ENCODE results near the gene WNT6.

WNT6 gene

GRCh38 chr2:218893349-218894150 lies 33.9 kb downstream of the WNT6 start:
- peak; percentile 53 for DNase-seq (ENCODE audit: low spot score)

GRCh38 chr2:218894151-218894879 lies 34.7 kb downstream of the WNT6 start:
- DNase-seq (ENCODE audit: low spot score) = peak; percentile 44

- no peak for DNase-seq (ENCODE audit: low spot score)
These were observed 35.2 kb downstream of the WNT6 start for GRCh38 chr2:218894880-218895157.

DNA sequence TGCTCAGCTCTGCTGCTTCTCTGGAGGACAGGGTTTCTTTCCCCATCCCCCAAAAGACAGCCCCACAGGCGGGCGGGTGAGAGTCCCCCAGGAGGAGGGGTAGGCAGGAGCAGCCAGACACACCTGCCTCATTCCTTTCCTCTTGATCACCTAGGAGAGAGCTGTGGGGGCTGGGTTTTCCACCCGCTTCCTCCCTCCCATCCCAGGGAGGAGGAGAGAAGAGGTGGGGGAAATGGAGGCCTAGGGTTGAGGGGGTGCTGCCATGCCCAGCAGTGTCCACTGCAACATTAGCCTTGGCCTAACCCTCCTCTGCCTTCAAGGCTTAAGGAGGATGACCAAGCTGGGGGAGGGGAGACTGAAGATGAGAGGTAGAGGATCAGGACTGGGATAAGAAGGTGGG lies 35.7 kb downstream of the WNT6 start:
- no peak for DNase-seq (ENCODE audit: low spot score)

DNA sequence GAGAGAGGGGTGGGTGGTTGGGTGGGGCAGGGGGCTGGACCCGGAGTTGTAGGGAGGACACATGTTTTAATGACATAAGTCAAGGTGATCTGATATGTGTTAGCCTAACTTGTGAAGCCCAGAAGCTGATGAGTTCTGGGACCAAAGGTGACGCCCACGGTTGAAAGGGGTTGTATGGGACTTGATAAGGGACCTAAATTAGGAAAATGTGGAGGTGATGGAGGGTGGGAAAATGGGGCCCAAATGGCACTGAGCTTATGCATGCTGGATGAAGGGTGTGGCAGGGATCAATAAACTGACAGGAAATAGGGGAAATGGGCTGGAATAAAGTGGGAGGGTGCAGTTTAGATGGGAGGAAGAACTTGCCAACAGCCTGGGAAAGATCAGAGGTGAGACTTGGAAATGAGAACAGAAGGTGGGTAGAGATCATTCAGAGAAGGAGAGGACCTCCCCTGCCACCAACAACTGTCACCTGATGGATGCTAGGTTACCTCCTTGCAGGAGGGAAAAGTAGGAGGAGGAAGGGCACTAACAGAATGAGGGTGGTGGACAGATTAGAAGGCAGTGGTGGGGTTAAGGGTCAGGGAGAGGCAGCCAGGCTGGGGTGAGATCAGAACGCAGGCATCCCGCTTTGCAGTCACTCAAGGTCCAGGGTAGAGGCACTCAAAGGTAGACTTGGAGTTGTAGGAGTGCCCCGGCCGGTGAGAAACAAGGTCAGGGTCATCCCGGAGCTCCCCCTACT lies 36.3 kb downstream of the WNT6 start:
- no peak for DNase-seq (ENCODE audit: low spot score)

GRCh38 chr2:218896501-218897393 lies 37.1 kb downstream of the WNT6 start:
- DNase-seq (ENCODE audit: low spot score) = no peak

- DNase-seq (ENCODE audit: low spot score) = no peak
These were observed 37.9 kb downstream of the WNT6 start for GRCh38 chr2:218897394-218898108.

- peak; percentile 83 for DNase-seq (ENCODE audit: low spot score)
These were observed 38.7 kb downstream of the WNT6 start for GRCh38 chr2:218898109-218898878.

GRCh38 chr2:218899147-218899546 lies 39.5 kb downstream of the WNT6 start:
- DNase-seq (ENCODE audit: low spot score) = no peak

GRCh38 chr2:218902427-218902826 lies 42.8 kb downstream of the WNT6 start:
- no peak for DNase-seq (ENCODE audit: low spot score)

- no peak for DNase-seq (ENCODE audit: low spot score)
These were observed 44.6 kb downstream of the WNT6 start for GRCh38 chr2:218904176-218904575.

- peak; percentile 90 for DNase-seq (ENCODE audit: low spot score)
These were observed 49.4 kb downstream of the WNT6 start for GRCh38 chr2:218908721-218909619.

DNA sequence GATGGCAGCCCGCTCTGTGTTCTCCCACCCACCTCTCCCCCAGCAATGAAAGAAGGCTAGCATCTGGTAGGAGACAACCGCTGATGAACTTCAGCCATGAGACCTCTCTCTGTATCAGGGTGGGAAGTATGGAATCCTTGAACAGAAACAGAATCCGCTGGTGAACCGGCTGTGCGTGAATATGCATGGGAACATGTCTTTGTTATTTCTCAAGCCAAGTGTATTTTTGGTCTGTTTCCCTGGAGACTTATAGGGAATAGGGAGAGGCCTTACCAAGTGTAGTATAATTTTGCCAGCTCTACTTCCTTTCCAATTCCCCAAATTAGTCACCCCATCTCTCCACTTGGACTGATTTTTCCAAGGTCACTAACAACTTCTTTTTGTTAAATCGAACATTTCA lies 51.1 kb downstream of the WNT6 start:
- DNase-seq (ENCODE audit: low spot score) = no peak

DNA sequence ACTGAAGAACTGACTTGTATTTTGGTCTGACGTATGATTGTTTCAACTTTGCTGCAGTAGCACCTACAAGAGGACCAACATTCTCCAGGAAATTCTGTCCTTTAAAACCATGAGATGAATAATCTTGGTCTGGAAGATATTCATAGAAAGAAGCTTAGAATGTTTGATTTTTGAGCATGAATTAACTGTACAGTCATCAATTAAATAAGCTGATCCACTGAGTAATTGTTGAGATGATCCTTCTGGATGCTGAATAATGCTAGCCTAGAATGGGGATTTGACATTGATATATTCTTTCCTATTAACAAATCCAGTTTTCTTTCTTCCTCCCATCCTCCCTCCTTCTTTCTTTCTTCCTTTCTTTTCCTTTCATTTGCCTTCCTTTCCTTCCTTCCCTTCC lies 60.9 kb downstream of the WNT6 start:
- DNase-seq (ENCODE audit: low spot score) = no peak
